Choroid plexus epithelial cell (primary cell): ENCODE measurements around the gene PLA1A.

Source experiments
- DNase-seq: peaks from one replicate; pipeline ENCODE4 v3.0.0-alpha.2; 2010; ENCODE audit warnings: low read depth
- H3K4me3 ChIP-seq: 2 replicates; pipeline ENCODE4 v1.5.1; 2011; ENCODE audit warnings: low read depth, mild to moderate bottlenecking, control low read depth, low read length, moderate library complexity
- TF ChIP-seq, protein P1 (sequence below): conservative IDR thresholded peaks from 2 replicates; pipeline ENCODE4 v1.5.1; 2011; ENCODE audit warnings: low read depth, mild to moderate bottlenecking, control low read depth, inconsistent platforms, low read length, moderate library complexity

Gene PLA1A

DNA sequence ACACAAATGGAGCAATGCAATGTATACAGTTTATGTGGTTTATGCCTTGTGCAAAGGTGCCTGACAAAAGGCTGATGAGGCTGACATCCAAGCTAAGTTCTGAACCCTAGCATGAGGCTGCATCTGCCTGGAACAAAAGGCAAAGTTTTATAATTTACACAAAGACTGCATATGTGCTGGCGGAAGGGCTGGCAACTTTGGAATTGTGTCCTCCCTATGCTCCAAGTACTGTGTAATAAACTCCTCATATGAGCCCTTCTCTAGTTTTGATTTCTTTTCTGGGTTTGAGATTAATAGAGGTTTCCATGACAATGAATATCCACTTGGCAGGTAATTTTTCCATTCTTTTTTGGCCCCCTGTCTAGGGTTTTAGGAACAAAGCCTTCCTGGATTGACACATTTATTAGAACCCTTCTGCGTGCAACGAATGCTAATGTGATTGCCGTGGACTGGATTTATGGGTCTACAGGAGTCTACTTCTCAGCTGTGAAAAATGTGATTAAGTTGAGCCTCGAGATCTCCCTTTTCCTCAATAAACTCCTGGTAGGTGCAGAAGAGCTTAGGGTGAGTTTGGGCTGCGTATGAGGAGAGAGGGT lies 10.8 kb downstream of the PLA1A start:
- H3K4me3 ChIP-seq, result no peak overlapping the region
- DNase-seq, result no peak
- TF ChIP-seq, protein P1, sequence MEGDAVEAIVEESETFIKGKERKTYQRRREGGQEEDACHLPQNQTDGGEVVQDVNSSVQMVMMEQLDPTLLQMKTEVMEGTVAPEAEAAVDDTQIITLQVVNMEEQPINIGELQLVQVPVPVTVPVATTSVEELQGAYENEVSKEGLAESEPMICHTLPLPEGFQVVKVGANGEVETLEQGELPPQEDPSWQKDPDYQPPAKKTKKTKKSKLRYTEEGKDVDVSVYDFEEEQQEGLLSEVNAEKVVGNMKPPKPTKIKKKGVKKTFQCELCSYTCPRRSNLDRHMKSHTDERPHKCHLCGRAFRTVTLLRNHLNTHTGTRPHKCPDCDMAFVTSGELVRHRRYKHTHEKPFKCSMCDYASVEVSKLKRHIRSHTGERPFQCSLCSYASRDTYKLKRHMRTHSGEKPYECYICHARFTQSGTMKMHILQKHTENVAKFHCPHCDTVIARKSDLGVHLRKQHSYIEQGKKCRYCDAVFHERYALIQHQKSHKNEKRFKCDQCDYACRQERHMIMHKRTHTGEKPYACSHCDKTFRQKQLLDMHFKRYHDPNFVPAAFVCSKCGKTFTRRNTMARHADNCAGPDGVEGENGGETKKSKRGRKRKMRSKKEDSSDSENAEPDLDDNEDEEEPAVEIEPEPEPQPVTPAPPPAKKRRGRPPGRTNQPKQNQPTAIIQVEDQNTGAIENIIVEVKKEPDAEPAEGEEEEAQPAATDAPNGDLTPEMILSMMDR, result no peak

DNA sequence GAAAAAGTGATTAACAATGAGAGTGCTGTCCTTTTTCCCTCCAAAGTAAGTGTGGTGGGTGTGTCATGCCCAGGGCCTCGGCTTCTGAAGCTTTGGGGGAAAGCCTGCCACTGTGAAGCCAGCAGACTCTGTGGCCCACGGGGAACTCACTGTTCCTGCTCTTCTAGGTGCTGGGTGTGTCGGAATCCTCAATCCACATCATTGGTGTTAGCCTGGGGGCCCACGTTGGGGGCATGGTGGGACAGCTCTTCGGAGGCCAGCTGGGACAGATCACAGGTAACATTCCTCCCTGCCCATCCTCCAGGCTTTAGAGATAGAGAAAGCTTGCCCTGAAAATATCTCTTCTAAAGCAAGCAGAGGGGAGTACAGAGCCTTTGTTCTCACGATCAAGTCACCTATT lies 11.6 kb downstream of the PLA1A start:
- no peak overlapping the region for H3K4me3 ChIP-seq
- TF ChIP-seq, protein P1, result no peak
- DNase-seq, result no peak

DNA sequence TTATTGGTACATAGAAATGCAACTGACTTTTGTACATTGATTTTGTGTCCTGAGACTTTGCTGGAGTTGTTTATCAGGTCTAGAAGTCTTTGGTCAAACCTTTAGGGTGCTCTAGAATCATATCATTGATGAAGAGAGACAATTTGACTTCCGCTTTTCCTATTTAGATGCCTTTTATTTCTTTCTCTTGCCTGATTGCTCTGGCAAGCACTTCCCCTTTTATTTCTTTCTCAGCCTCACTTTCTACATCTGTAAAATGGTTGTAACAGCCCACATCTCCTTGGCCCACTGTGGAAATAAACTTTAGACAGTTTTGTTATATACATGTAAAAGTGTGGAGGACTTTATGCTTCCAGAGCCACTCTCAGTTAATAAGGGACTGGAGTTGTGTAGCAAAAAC lies 14.0 kb downstream of the PLA1A start:
- H3K4me3 ChIP-seq, result no peak overlapping the region
- DNase-seq, result no peak
- TF ChIP-seq, protein P1, result no peak

DNA sequence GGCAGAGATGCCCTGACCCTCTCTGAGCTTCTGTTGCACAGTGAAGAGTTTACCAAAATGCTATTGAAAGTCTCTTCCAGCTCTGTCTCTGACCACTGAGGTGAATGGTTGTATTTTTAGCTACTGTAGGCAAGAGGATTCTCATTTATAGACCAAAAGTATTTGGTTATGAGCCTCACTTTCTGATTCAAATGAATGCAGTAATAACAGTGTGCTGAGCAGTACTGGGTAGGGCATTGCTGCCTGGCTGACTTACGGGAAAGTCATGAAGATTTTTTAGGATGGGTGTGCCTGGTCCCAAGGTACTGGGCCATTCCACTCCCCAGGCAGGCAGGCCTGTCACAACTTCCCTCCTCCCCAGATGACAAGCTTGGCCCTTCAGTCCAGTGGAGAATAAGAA lies 15.5 kb downstream of the PLA1A start:
- TF ChIP-seq, protein P1, result no peak
- H3K4me3 ChIP-seq, result no peak overlapping the region
- DNase-seq, result no peak

DNA sequence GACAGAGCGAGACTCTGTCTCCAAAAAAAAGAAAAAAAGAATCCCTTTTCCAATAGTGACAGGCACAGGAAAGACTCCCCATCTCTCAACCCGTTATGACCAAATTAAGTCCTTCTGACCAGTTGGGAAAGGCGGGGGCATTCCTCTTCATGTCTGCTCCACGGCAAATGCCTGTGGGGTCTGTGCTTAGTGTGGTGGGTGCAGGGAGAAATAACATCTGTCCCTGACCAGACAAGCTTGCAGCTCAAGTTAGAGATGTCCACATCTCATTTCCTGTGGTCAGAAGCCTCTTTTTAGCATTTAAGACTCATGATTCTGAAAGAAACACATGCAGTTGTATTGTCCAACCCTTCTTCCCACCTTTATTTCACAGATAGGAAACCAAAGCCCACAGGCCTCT lies 16.2 kb downstream of the PLA1A start:
- TF ChIP-seq, protein P1, result no peak
- no peak for DNase-seq
- no peak overlapping the region for H3K4me3 ChIP-seq

DNA sequence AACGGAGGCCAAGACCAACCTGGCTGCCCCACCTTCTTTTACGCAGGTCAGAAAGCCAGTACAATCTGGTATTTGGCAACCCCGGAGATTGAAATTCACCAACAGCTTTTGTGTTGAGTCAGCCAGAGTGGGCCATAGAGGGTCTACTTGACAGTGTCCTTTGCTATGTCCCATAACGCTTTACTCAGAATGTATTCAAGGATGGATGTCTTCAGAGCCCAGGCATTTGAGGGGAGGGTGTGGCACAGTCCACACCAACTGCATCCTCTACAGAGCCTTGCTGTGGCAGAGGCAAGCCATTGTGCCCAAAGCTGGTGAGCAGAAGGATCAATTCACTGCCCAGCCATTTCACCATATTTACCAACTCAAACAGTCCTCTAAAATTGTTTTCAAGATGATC lies 18.4 kb downstream of the PLA1A start:
- TF ChIP-seq, protein P1, result no peak
- no peak overlapping the region for H3K4me3 ChIP-seq
- no peak for DNase-seq

DNA sequence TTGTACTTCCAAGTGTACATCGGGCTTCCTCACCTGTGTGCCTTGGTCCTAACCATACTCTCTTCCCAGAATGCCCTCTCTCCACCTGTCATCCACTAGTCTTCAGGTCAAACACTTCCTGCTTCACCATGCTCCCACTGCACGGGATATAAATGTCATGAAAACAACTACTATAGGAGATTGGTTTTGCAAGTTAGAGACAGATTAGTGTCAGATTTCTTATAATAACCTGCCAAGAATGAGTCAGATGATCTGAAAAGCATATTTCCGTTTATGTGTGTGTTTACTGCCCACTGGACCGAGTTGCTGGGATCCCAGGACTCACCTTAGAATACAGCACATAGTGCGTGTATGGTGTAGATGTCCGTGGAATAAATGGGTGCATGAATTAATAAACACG lies 21.4 kb downstream of the PLA1A start:
- DNase-seq, result no peak
- TF ChIP-seq, protein P1, result no peak
- no peak overlapping the region for H3K4me3 ChIP-seq
